Measurements from ENCODE around the gene GRIP1. TPM values are rescaled to one million over a fixed set of nuclear protein-coding genes. Genes with fewer than 3 reads are reported as not detected.

Gene GRIP1
- total RNA-seq, 1 experiment from 2014 or later: 0.23 TPM

- DNase-seq: no peak
- Histone ChIP-seq H3K36me3 (ENCODE audit: control insufficient read depth, insufficient read depth, low read length) (no peaks in the 10 kb centered on the region), H3K4me3 (ENCODE audit: low read depth, low read length) (no peak overlapping the region), H3K9me3 (no peaks in the 10 kb centered on the region), H3K27me3 (replicated peaks; ENCODE audit: control insufficient read depth, insufficient read depth, low read length) (no peaks in the 10 kb centered on the region), H3K4me1 (no peaks in the 10 kb centered on the region)
- no peaks in the 10 kb centered on the region for H3K9me3 Mint-ChIP-seq (ENCODE audit: unreplicated experiment)
- H3K36me3 Mint-ChIP-seq (ENCODE audit: insufficient read depth, unreplicated experiment): no peaks in the 10 kb centered on the region
- no peak for TF ChIP-seq CTCF (IDR thresholded peaks at IDR 0.05; ENCODE audit: insufficient read depth in 1 of 2, low read depth in 1 of 2, low read length in 1 of 2, severe bottlenecking in 1 of 2, unreplicated experiment in 1 of 2)
- H3K4me3 Mint-ChIP-seq (ENCODE audit: unreplicated experiment): no peak overlapping the region
- no peak overlapping the region for H3K27ac Mint-ChIP-seq (ENCODE audit: unreplicated experiment)
- CTCF ChIA-PET: no interaction called here
- intact Hi-C loops (cut with micrococcal nuclease; ENCODE audit: unreplicated experiment): no loop called here
- POLR2A ChIA-PET: no interaction called here
- no peaks in the 10 kb centered on the region for H3K4me1 Mint-ChIP-seq (ENCODE audit: low read depth, unreplicated experiment)
- no TSS peak for BruUV-seq (replicated peaks)
- peaks cover 2% of the 10 kb centered on the region for H3K27me3 Mint-ChIP-seq (ENCODE audit: insufficient read depth, unreplicated experiment)
These were observed 176.0 kb downstream of the GRIP1 start for GRCh38 chr12:66502911-66503310.

- no peaks in the 10 kb centered on the region for H3K4me1 ChIP-seq
- H3K36me3 ChIP-seq (ENCODE audit: control insufficient read depth, insufficient read depth, low read length): no peaks in the 10 kb centered on the region
- no peak for DNase-seq
- H3K4me3 ChIP-seq (ENCODE audit: low read depth, low read length): no peak overlapping the region
- H3K36me3 Mint-ChIP-seq (ENCODE audit: insufficient read depth, unreplicated experiment): no peaks in the 10 kb centered on the region
- intact Hi-C loops (cut with micrococcal nuclease; ENCODE audit: unreplicated experiment): no loop called here
- H3K27me3 Mint-ChIP-seq (ENCODE audit: insufficient read depth, unreplicated experiment): peaks cover 13% of the 10 kb centered on the region
- H3K9me3 ChIP-seq: no peaks in the 10 kb centered on the region
- H3K27me3 ChIP-seq (replicated peaks; ENCODE audit: control insufficient read depth, insufficient read depth, low read length): peaks cover 3% of the 10 kb centered on the region
- no peak for TF ChIP-seq CTCF (IDR thresholded peaks at IDR 0.05; ENCODE audit: insufficient read depth in 1 of 2, low read depth in 1 of 2, low read length in 1 of 2, severe bottlenecking in 1 of 2, unreplicated experiment in 1 of 2)
- ChIA-PET POLR2A (no interaction called here), CTCF (no interaction called here)
- H3K27ac Mint-ChIP-seq (ENCODE audit: unreplicated experiment): no peak overlapping the region
- BruUV-seq (replicated peaks): no TSS peak
- H3K9me3 Mint-ChIP-seq (ENCODE audit: unreplicated experiment): no peaks in the 10 kb centered on the region
- H3K4me3 Mint-ChIP-seq (ENCODE audit: unreplicated experiment): no peak overlapping the region
- H3K4me1 Mint-ChIP-seq (ENCODE audit: low read depth, unreplicated experiment): no peaks in the 10 kb centered on the region
These were observed 178.0 kb downstream of the GRIP1 start for GRCh38 chr12:66500841-66501240.

- ChIA-PET POLR2A (no interaction called here), CTCF (no interaction called here)
- TF ChIP-seq CTCF (IDR thresholded peaks at IDR 0.05; ENCODE audit: insufficient read depth in 1 of 2, low read depth in 1 of 2, low read length in 1 of 2, severe bottlenecking in 1 of 2, unreplicated experiment in 1 of 2): no peak
- no peak overlapping the region for H3K4me3 ChIP-seq (ENCODE audit: low read depth, low read length)
- H3K27ac Mint-ChIP-seq (ENCODE audit: unreplicated experiment): no peak overlapping the region
- H3K9me3 Mint-ChIP-seq (ENCODE audit: unreplicated experiment): no peaks in the 10 kb centered on the region
- H3K36me3 Mint-ChIP-seq (ENCODE audit: insufficient read depth, unreplicated experiment): no peaks in the 10 kb centered on the region
- no peaks in the 10 kb centered on the region for H3K36me3 ChIP-seq (ENCODE audit: control insufficient read depth, insufficient read depth, low read length)
- no peaks in the 10 kb centered on the region for H3K4me1 Mint-ChIP-seq (ENCODE audit: low read depth, unreplicated experiment)
- H3K4me1 ChIP-seq: no peaks in the 10 kb centered on the region
- intact Hi-C loops (cut with micrococcal nuclease; ENCODE audit: unreplicated experiment): no loop called here
- no peaks in the 10 kb centered on the region for H3K9me3 ChIP-seq
- H3K27me3 ChIP-seq (replicated peaks; ENCODE audit: control insufficient read depth, insufficient read depth, low read length): peaks cover 3% of the 10 kb centered on the region
- BruUV-seq (replicated peaks): no TSS peak
- H3K4me3 Mint-ChIP-seq (ENCODE audit: unreplicated experiment): no peak overlapping the region
- H3K27me3 Mint-ChIP-seq (ENCODE audit: insufficient read depth, unreplicated experiment): peaks cover 13% of the 10 kb centered on the region
- no peak for DNase-seq
These were observed 178.8 kb downstream of the GRIP1 start for GRCh38 chr12:66500091-66500490.
